OCI-M1 (cell line): Measurements from ENCODE around the gene IFI35.
"Not testable (repeated sequence)": the region's sequence is repeated elsewhere in the genome, so short reads cannot be mapped to it uniquely, and the experiment has no call there.

Experiments
- DNase-seq: peaks from one replicate; lab custom pipeline; 2025; lab: John Stamatoyannopoulos, UW

IFI35 gene

DNA sequence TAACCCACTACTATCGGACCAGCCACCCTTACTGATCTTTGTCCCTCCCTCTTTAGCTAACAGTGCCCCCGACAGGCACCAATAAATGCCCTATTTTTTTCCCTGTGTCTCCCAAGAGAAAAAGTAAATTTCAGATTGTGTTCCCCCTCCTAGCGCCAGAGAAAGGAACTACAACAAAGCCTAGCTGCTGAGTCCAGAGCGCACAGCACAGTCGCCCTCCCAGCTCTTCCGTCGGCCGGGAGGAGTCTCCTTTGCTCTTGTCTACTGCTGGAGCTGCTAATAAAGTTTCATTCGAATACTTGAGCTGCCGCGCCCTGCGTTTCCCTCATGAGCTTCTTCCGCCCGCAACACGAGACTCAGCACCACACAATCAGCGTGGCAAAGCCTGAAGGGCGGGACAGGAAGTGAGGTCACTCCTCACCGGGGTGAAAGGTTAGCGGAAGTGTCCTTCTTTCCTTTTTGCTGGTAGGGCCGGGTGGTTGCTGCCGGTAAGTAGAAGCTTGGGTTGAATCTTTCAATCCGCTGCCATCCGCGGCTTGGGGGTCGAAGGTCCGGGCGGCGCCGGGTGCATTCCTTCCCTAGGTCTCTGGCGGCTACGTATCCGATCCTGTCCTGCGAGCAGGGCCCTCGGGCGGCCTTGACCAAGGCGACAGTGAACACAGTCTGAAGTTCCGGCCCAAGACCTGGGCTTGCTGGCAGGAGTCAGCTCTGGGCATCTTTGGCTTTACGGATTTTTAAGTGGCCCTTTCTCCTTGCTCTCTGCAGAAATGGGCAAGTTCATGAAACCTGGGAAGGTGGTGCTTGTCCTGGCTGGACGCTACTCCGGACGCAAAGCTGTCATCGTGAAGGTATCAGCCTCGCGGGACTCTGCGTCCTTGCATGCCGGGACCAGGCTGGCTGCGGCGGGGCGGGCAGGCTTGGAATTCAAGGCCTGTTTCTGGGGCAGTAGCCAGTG, 8.3 kb upstream of the IFI35 start, which contains the start of gene RPL27:
RPL27 (plus strand) TSS at position 436 of the 955 bp plus-strand sequence; CDS start at position 768, 332 bp downstream.
- peak; percentile 100 for DNase-seq

DNA sequence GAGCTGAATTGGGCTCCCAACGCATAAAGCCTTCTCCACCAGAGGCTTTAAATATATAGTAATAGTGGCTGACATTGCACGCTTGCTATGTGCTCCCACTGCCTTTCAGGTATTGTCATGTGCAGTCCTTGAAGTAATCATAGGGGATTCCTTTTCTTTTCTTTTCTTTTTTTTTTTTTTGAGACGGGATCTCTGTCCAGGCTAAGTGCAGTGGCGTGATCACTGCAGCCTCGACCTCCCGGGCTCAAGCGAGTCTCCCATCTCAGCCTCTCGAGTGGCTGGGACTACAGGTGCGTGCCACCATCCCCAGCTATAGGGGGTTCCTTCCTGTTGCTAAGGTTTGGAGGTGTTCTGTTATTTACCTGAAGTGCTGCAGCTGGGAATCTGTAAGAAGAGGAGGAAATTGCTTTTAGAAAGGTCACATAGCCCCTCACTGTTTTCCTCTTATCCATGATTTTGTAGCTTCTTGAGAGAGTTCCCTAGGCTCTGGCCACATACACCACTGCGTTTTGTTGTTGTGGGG, 7.5 kb upstream of the IFI35 start:
- no peak for DNase-seq

DNA sequence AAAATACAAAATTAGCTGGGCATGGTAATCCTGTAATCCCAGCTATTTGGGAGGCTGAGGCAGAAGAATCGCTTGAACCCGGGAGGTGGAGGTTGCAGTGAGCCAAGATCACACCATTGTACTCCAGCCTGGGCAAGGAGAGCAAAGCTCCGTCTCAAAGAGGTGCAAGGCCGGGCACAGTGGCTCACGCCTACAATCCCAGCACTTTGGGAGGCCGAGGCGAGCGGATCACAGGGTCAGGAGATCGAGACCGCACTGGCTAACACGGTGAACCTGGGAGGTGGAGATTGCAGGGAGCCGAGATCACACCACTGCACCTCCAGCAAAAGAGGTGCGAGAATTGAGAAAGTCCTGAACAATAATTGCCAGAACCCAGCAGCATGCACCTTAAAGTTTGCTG, 5.7 kb upstream of the IFI35 start:
- DNase-seq: not testable (repeated sequence)

DNA sequence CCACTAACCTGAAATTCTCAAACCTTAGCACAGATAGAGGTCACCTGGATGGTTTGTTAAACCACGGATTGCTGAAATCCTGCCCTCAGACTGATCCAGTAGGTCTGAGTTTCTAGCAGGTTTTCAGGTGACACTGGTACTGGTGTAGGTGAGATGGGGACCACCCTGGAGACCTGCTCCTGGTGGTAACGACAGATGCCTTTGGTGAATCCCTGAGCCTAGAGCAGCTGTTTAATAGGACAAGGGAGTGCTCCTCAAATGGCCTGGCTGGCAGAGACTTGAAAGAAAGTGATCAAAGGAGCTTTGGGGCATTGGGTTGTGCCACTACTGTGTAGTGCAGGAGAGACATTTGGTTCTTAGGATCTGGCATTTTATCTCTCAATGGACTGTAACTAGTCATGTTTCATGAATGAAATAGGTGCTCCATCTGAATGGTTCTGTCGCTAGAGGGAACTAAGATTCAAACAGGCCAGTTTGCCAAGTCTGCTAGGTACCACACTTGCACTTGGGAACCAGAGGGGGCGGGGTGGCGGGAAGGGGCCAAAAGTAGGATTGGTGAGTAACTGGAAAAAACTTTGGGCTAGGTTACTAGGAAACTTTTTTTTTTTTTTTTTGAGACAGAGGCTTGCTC, 2.9 kb upstream of the IFI35 start:
- DNase-seq: peak; percentile 34

DNA sequence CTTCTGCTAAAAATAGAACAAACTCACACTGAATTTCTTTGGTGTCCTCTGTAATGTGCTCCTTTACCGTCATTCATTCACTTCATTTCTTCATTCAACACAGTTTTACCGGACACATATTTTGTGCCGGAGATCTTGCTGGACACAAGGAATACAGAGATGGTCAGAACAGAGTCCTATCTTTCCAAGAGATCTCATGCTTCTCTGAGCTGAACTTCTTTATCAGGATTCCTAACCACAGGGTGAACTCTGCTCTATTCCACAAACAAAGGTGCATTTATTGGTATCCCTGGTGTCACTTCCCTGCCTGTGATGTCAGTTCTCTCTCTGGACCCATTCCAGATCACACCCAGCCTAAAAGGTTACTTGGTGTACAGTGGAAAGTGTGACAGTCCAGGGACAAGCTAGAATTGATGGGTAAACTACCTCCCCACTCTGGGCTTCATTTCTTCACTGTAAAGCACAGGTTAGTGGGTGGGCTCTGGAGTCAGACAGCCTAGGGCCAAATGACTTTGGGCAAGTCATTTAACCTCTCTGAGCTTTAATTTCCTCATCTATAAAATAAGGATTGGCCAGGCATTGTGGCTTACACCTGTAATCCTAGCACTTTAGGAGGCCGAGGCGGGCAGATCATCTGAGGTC, 4.2 kb downstream of the IFI35 start:
- DNase-seq: peak; percentile 37

DNA sequence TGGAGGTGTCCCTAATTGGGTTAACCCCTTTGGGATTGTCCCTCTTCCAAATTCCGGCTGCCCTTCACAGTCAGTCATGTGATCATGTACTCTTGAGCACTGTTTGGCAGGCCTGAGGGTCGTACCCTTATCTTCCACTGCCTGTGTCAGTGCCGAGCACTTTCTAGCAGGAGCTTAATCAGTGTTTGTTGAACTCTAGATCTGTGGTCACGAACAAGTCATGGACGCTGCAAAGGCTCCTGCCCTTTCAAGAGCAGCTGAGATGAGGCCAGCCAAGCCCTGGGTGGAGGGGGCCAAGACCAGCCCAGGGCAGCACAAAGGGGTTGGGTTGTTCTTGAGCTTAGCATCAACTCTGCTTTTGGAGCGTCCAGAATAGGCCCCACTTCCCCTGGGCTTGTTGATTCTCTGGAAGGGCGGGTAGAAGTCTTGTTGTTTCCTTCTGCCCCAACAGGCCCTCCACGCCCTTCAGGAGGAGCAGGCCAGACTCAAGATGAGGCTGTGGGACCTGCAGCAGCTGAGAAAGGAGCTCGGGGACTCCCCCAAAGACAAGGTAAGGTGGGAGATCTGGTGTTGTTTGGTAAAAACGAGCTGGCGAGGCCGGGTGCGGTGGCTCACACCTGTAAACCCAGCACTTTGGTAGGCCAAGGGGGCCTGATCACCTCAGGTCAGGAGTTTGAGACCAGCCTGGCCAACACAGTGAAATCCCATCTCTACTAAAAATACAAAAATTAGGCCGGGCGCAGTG, 5.3 kb downstream of the IFI35 start:
- DNase-seq: peak; percentile 48

DNA sequence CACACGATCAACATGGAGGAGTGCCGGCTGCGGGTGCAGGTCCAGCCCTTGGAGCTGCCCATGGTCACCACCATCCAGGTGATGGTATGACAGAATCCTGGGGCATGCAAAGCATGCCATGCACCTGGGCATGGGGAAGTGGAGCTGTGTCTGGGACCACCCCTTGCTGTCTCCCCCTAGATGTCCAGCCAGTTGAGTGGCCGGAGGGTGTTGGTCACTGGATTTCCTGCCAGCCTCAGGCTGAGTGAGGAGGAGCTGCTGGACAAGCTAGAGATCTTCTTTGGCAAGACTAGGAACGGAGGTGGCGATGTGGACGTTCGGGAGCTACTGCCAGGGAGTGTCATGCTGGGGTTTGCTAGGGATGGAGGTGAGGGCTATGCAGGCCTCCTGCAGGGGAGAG, 6.7 kb downstream of the IFI35 start:
- DNase-seq: no peak

DNA sequence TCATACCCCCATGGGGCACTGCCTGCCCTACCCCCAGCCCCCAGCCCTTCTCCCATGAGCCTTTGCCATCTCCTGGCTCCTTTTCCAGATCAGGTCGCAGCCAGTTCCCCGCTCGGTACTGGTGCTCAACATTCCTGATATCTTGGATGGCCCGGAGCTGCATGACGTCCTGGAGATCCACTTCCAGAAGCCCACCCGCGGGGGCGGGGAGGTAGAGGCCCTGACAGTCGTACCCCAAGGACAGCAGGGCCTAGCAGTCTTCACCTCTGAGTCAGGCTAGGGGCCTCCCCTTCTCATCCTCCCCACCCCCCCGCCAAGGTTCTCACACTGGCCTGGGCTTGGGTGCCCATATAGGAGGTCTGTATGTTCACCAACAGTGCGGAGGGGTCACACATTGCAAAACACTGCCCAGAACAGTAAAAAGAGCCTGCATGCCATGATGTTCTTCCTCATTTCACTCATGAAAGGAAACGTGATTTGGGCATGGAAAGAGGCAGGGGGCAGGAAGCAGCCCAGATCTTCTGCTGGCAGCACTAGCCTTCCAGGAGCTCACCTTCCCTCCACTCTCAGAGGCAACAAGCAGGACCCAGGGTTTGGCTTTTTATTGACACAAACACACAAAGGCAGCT, 7.5 kb downstream of the IFI35 start:
- peak; percentile 48 for DNase-seq

DNA sequence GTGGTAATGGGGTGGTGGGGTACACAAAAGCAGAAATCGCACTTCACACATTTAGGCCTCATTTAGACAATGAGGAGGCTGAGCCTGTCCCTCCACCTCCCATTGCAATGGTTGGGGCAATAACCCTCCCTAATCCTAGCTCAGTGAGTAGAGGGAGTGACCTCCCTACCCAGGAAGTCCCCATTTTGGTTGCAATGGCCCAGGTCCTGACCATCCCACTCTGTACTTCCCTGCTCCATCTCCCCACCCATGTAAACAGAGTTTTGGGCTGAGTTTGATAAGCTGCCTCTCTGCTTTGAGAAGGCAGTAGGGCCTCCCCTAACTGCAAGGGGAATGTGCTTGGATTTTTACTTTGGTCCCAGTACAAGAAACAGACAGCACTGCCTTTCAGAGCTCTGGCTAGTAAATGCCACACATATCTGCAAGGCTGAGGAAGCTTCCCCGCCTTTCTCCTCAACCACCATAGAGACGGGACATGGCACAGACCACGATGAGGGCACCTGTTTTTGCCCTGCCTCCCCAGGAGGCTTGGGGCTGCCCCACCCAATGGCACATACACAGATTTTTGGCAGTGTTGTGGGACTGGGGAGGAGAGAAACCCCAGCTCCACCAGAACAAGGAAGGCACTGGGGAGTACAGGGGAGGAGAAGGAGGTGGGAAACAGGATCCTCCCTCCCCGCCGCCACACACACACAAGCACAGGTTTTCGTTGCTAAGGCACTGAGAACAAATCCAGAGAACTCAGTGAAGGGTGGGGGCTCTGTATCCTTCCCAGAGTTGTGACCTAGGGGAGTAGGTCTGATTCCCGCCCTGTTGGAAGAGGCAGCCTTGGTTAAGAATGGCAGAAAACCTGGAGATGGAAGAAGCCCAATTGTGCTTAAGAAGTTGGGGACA, 8.3 kb downstream of the IFI35 start:
- peak; percentile 48 for DNase-seq

DNA sequence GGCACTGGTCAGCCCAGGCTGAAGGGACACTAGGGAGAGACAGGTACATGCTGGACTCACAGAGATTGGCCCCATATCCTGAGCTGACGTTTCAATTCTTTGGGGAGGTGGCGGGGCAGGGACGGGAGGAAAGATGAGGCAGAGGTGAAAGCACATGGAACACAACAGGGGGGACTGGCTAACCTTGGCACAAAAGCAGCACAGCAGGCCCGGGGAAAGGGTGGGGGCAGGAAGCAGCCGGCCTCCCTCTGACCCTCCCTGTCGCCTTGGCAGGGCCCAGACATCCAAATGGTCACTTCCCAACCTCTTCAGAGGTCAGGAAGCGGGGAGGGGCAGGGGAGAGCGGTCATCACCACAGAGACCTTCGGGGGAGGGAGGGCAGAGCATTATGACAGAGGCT, 9.0 kb downstream of the IFI35 start:
- DNase-seq: no peak

DNA sequence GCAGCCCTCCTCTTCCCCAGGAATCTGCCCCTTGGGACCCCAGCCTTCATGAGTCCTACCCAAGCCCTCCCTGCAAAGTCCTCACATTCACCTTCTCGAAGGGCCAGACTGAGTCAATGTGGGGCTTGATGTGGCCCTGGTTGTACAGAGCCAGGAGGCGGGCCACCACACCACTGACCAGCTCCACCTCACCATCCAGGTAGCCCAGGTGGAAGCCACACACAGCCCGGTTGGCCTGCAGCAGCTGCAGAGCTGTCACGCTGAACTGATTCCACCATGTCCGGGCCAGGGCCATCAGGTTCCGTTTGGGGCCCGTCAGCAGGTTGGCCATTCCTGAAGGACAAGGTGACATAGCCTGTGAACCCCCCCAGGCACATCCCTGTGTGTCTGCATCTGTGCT, 9.6 kb downstream of the IFI35 start:
- no peak for DNase-seq

DNA sequence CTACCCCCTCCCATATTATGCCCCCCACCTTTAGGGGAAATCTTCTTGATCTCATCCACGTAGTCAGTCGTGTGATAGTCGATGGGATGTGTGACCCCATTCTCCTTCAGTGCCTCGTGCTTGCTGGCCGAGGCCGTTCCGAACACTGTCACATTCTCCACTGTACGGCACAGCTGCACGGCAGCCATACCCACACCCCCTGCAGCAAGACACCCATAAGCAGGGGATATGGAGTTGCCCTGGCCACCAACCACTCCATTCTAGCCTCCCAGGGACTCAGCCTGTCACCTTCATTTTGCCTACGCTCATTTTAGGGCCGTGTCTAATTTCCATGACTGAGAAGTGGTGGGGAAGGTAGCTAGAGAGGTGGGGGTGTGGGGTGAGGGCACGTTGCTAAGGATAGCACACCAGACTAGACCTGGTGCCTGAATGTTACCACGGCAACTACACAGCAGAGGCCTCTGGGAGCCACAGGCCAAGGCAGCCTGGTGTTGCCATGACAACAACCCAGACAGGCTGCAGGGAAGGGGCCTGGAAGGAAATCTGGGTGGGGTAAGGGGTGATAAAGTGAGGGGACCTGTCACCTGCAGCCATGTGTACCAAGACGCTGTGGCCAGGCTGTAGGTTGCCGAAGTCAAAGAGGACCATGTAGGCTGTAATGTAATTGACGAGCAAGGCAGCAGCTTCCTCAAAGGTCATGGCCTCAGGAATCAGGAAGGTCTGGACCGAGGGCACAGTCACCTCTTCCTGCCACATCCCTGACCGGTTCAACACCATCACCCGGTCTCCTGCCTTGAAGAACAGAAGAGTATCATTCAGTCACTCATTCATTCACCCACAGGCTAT, 11.6 kb downstream of the IFI35 start:
- no peak for DNase-seq

DNA sequence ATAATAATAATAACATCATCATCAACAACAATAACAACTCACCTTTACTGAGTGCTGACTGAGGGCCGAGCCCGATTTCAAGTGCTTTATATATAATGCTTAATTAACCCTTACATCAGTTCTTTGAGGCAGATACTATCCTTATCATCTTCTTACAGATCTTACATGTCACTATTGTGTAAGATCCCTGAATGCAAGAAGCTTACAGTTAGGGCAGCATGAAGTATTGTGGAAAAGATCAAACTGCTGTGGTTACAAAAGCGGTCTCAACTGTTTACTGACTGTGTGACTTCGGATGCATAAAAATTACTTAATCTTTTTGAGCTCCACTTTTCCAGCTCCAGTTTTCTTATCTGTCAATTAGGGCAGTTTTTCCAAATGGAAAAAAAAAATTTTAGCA, 12.3 kb downstream of the IFI35 start:
- peak; percentile 78 for DNase-seq

DNA sequence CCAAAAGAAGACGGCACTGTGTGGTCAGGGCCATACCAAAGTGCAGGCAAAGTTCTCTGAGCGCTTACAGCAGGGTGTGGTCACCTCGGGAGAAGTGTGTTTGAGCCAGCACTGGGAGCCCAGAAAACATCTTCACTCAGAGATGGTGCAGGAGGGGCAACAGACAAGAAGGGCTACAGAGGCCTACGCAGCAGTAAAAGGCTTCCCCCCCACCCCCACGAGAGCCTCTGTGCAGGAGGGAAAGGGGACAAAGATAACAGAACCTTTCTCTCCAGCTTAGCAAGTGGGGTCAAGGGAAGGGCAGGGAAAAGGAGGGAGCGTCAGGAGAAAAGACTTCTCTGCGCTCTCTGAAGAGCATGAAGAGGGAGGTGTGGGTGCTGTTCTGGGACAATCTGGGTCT, 12.8 kb downstream of the IFI35 start:
- DNase-seq: peak; percentile 69

DNA sequence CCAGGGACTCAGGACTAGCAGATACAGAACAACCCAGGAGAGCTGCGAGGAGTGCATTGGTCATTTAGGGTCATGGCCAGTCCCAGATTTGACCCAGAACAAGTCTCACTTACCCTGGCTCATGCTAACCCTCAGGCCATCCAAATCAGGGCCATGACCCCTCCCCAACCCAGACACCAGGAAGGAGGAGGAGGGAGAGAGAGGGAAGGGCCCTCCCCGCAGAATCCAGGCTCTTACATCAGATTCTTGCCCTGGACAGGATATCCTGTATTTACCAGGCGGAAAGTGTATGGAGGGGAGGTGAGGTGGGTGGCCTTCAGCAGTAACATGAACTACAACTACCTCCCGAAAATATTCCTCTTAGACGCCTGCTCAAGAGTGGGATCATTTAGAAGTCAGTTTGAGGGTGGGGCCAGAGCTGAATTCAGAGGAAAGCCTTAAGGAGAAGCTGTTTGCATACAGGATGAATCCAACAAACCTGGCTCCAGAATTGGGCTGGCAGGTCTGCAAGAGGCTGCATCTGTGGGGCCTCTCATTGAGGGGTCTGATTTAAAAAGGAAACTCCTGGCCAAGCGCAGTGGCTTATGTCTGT, 13.5 kb downstream of the IFI35 start:
- DNase-seq: peak; percentile 24

DNA sequence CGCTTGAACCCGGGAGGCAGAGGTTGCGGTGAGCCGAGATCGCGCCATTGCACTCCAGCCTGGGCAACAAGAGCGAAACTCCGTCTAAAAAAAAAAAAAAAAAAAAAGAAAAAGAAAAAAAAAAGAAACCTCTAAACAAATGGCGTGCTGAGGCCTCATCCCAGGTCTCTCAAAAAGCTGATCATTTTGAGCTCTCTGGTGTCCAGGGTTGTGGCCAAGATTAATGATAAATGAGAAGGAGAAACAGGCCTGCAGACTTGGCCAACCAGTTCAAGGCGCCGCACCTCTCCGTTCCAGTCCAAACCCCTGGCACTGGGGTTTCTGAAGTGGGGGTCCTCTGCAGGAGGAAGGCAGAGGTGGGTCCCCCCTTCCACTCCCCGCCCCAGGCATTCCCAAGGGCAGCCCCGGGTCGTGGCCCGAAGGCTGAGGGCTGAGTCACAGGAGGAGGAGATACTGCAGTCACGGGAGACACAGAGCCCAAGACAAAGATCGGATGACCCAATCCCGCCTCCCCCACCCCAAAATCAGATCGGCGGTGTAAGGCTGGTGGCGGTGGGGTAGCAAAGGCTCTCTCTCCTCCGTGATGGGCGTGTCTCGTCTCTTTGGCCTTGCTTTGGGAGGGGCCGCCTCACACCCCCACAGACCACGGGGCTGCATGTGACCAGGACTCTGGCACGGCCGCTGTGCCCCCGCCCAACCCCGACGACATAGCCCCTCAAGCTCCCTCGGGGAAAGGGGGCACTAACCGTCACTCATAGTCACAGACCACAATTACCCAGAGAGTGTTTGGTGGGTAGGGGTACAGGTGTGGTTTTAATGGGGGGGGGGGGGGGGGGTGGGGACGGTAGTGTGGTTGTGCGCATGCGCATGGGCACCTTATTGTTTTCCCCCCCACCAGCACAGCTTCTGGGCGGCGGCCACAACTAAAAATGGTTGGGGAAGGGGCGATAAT, 14.5 kb downstream of the IFI35 start:
- peak; percentile 98 for DNase-seq

DNA sequence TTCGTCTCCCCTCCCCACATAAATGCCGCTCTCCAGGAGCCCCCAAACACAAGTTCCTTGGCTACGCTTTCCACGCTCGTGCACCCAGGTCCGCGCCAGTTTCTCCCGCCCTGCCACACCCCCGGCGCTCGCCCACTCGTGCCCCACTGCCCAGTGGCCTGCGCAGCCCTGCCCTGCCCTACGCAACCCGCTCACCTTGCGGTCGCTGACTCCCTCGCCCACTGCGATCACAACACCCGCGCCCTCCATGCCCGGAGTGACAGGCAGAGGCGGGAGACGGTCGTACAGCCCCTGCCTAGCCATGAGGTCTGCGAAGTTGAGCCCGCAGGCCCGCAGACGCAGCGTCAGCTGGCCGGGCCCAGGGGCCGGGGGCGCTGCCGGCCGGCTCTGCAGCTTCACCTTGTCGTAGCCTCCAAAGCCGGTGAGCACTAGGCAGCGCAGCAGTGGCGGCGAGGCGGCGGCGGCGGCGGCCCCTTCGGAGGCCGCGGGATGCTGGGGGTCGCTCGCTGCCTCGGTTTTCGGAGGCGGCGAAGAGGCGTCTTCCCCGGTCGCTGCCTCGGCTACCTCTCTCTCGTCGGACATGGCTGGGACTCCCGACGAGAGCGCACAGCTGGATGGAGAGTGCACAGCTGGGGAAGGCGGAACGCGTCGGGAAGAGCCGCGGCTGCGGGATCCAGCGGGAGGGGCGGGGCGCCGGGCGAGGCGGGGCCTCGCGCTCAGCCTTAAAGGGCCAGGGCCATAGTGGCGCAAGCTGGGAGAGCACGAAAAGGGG, 15.3 kb downstream of the IFI35 start, which contains the start of gene VAT1:
VAT1 (minus strand) TSS at position 645 of the 772 bp plus-strand sequence; CDS start at position 582, 63 bp downstream.
- peak; percentile 92 for DNase-seq
